ENCODE measurements around the gene GAL3ST1. TPM values are rescaled to one million over a fixed set of nuclear protein-coding genes. Genes with fewer than 3 reads are reported as not detected.

GAL3ST1 gene
- total RNA-seq, 1 experiment from 2014 or later: 2.1 TPM

GRCh38 chr22:30569674-30570202 lies 4.7 kb downstream of the GAL3ST1 start:
- Histone ChIP-seq H3K9me2 (ENCODE audit: insufficient read depth) (no peaks in the 10 kb centered on the region), H3K9me3 (ENCODE audit: control insufficient read depth in 1 of 2, insufficient read depth in 1 of 2, low read depth in 1 of 2, low read length in 2 of 2) (no peaks in the 10 kb centered on the region), H3K27ac (ENCODE audit: low read depth, low read length) (no peak overlapping the region), H3K4me1 (ENCODE audit: control insufficient read depth in 1 of 2, insufficient read depth in 2 of 2, low read length in 2 of 2) (peaks cover 9 to 33% of the 10 kb centered on the region in 2 experiments; a peak in 3 of 4 replicates), H3K36me3 (ENCODE audit: control insufficient read depth in 1 of 2, insufficient read depth in 2 of 2, low read length in 2 of 2) (no peaks in the 10 kb centered on the region), H3K27me3 (ENCODE audit: insufficient read depth, low read length) (no peaks in the 10 kb centered on the region; the same call in 1 of the 2 replicates), H3K9ac (ENCODE audit: low read length) (no peak overlapping the region), H2AFZ (ENCODE audit: low read depth, low read length, poor library complexity, severe bottlenecking) (no peak overlapping the region), H4K20me1 (ENCODE audit: insufficient read depth) (no peaks in the 10 kb centered on the region), H3K4me2 (ENCODE audit: low read length) (no peak overlapping the region), H3K4me3 (replicated peaks in 1 of 2; ENCODE audit: low read depth in 1 of 2, low read length in 2 of 2) (no peak overlapping the region), H3K79me2 (ENCODE audit: insufficient read depth, low read length) (no peaks in the 10 kb centered on the region)
- TF ChIP-seq MAX (IDR thresholded peaks at IDR 0.05) (no peak), SP1 (IDR thresholded peaks at IDR 0.05; ENCODE audit: low read depth) (no peak), EZH2 (IDR thresholded peaks at IDR 0.05) (no peak), YY1 (IDR thresholded peaks at IDR 0.05; ENCODE audit: extremely low read depth, insufficient replicate concordance, low read depth, low read length) (no peak), CTCF (IDR thresholded peaks at IDR 0.05 in 2 of 3, conservative IDR thresholded peaks at IDR 0.05 in 1 of 3; ENCODE audit: borderline replicate concordance in 1 of 3, insufficient read depth in 1 of 3, low read depth in 2 of 3, low read length in 2 of 3) (no peak), ATF3 (IDR thresholded peaks at IDR 0.05) (no peak), EGR1 (IDR thresholded peaks at IDR 0.05; ENCODE audit: low read depth) (no peak), RAD21 (IDR thresholded peaks at IDR 0.05; ENCODE audit: low read depth) (no peak), EZH2phosphoT487 (IDR thresholded peaks at IDR 0.05; ENCODE audit: borderline replicate concordance) (no peak), CBX3 (IDR thresholded peaks at IDR 0.05; ENCODE audit: low read depth) (no peak), ZBTB33 (IDR thresholded peaks at IDR 0.05; ENCODE audit: extremely low read depth, insufficient replicate concordance, low read length) (no peak), FOSL1 (IDR thresholded peaks at IDR 0.05; ENCODE audit: low read depth) (no peak)
- DNase-seq (ENCODE audit: low read depth, low spot score): no peak
- ATAC-seq: no peak
- intact Hi-C loops (cut with micrococcal nuclease): no loop called here
- BruUV-seq (replicated peaks): no TSS peak
- ChIA-PET CTCF (no interaction called here), RAD21 (ENCODE audit: low non-redundant PET in 1 of 2, low total read pairs in 2 of 2, uncharacterized antibody in 2 of 2, unreplicated experiment in 2 of 2) (no interaction called here), POLR2A (no interaction called here)
